ACC112 (cell line): ENCODE results near the gene WNT1.

Experiments
- H2AFZ ChIP-seq: fragments of 200-600 bp; sonication (generic); one replicate; pipeline ENCODE4 v1.6.0; 2017; ENCODE audit warnings: antibody characterized with exemption, low read length; ENCODE audit not compliant: unreplicated experiment
- H3K27ac ChIP-seq: fragments of 200-600 bp; sonication (generic); 2 replicates; pipeline ENCODE4 v1.5.1; 2014; ENCODE audit warnings: low read depth, mild to moderate bottlenecking, antibody characterized with exemption, low read length, moderate library complexity
- H3K27me3 ChIP-seq: fragments of 200-600 bp; sonication (generic); 2 replicates; pipeline ENCODE4 v1.6.1; 2014; ENCODE audit warnings: mild to moderate bottlenecking, antibody characterized with exemption, low read length, moderate library complexity, mixed read lengths; ENCODE audit not compliant: insufficient read depth
- H3K36me3 ChIP-seq: fragments of 200-600 bp; sonication (generic); 2 replicates; pipeline ENCODE4 v1.6.1; 2016; ENCODE audit warnings: mild to moderate bottlenecking, antibody characterized with exemption, low read length, moderate library complexity, mixed read lengths; ENCODE audit not compliant: insufficient read depth
- H3K4me1 ChIP-seq: fragments of 200-600 bp; sonication (generic); one replicate; pipeline ENCODE4 v1.6.1; 2016; ENCODE audit warnings: low read length, mixed read lengths; ENCODE audit not compliant: insufficient read depth, unreplicated experiment, control insufficient read depth
- H3K4me3 ChIP-seq: fragments of 200-600 bp; sonication (generic); 2 replicates; pipeline ENCODE4 v1.5.1; 2014; ENCODE audit warnings: mild to moderate bottlenecking, low read depth, low read length
- H3K79me2 ChIP-seq: fragments of 200-600 bp; sonication (generic); one replicate; pipeline ENCODE4 v1.6.0; 2016; ENCODE audit warnings: low read length; ENCODE audit not compliant: control insufficient read depth, unreplicated experiment, insufficient read depth

The WNT1 gene

GRCh38 chr12:48961331-48961730 lies 16.8 kb upstream of the WNT1 start:
- H3K4me1 ChIP-seq = no peaks in the 10 kb centered on the region
- peaks cover 4% of the 10 kb centered on the region for H3K79me2 ChIP-seq
- no peak overlapping the region for H3K27ac ChIP-seq
- H2AFZ ChIP-seq = no peak overlapping the region
- no peaks in the 10 kb centered on the region for H3K36me3 ChIP-seq
- 0 out of 2 replicates have a peak, but pooled peaks cover 4% of the 10 kb centered on the region for H3K27me3 ChIP-seq
- no peak overlapping the region for H3K4me3 ChIP-seq

DNA sequence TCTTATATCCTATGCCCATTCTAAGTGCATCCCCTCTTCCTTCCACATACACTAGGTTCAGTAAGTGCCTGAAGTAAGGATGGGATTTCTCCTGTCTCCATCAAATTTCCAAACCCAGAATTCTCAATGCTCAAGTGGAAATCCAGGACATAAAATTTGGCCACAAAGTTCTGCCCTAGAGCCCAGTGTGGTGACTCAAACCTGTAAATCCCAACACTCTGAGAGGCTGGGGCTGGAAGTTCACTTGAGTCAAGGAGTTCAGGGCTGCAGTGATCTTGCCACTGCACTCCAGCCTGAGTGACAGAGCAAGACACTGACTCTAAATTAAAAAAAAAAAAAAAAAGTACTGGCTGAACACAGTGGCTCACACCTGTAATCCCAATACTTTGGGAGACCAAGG lies 16.3 kb upstream of the WNT1 start:
- no peaks in the 10 kb centered on the region for H3K36me3 ChIP-seq
- H3K27me3 ChIP-seq = 0 out of 2 replicates have a peak, but pooled peaks cover 7% of the 10 kb centered on the region
- H3K79me2 ChIP-seq = no peaks in the 10 kb centered on the region
- no peaks in the 10 kb centered on the region for H3K4me1 ChIP-seq
- no peak overlapping the region for H2AFZ ChIP-seq
- no peak overlapping the region for H3K27ac ChIP-seq
- H3K4me3 ChIP-seq = no peak overlapping the region

DNA sequence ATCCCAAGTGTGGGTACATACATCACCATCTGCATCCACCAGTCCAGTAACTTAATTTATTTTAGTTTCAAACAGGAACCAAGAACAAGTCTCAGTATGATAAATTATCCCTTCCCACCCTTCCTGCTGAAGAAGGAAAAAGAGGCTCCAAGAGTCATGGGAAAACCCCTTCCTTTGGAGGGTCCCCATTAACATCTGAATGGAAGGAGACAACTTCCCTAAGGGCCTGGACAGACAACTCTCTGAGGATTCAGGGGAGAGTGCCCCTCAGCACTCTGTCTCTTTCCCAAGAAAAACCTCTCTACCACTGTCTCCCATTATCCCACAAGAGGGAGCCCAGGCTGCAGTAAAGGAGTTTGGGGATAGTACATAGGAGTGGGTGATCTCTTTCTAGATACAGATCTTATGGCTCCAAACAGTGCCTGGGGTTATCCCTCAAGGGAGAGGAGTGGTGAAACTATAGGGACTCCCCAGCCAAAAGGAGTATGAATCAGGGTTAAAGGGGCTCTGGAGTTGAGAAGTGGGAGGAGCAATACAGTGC lies 12.8 kb upstream of the WNT1 start:
- peaks cover 19% of the 10 kb centered on the region for H3K27me3 ChIP-seq
- H3K27ac ChIP-seq = no peak overlapping the region
- no peaks in the 10 kb centered on the region for H3K79me2 ChIP-seq
- H2AFZ ChIP-seq = no peak overlapping the region
- H3K4me3 ChIP-seq = no peak overlapping the region
- H3K4me1 ChIP-seq = peaks cover 3% of the 10 kb centered on the region
- no peaks in the 10 kb centered on the region for H3K36me3 ChIP-seq

- Histone ChIP-seq H3K4me1 (peaks cover 3% of the 10 kb centered on the region), H3K27me3 (peaks cover 28% of the 10 kb centered on the region), H2AFZ (no peak overlapping the region)
Observed at GRCh38 chr12:48966177-48966895, 11.8 kb upstream of the WNT1 start.

DNA sequence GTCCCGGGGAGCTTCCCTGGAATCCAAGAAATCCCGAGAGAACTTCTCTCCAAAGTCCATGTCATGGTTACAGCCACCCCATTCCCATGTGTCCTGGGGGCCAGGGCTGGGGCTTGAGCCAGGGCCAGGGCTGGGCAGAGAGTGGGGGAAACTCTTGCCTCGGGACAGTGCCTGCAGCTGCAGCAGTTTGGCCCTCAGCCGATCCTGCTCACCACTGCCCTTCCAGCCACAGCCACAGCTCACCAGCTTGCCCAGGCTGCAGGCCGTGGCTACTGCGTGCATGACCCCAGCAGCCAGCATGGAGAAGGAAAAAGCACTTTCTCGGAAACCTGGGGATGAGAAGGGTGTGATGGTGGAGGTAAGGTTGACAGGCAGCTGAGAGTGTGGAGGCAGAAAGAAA lies 10.1 kb upstream of the WNT1 start:
- no peak overlapping the region for H2AFZ ChIP-seq
- H3K27me3 ChIP-seq = peaks cover 45% of the 10 kb centered on the region
- H3K79me2 ChIP-seq = no peaks in the 10 kb centered on the region
- H3K4me1 ChIP-seq = peaks cover 3% of the 10 kb centered on the region
- no peak overlapping the region for H3K4me3 ChIP-seq
- no peaks in the 10 kb centered on the region for H3K36me3 ChIP-seq
- H3K27ac ChIP-seq = no peak overlapping the region

More at GRCh38 chr12:48966177-48966895, 11.8 kb upstream of the WNT1 start:
- Histone ChIP-seq H3K36me3 (no peaks in the 10 kb centered on the region), H3K79me2 (no peaks in the 10 kb centered on the region), H3K27ac (no peak overlapping the region), H3K4me3 (no peak overlapping the region)

DNA sequence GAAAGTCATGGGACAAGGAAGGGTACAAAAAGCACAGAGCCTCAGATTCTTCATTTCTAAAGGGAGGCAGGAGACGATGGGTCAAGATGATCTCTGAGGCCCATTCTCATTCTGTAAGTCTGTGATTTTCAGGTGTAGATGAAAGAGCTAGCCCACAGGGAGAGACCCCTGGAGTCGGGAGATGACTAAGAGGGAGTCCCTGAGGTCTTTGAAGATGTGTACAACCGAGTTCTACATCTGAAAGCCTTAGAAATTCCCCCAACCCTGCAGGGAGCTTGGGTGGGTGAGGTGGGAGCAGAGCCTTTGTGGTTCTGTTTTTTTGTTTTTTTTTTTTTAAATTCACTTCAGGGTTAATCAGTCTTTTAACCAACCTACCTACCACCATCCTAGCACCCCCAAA lies 9.7 kb upstream of the WNT1 start:
- Histone ChIP-seq H3K4me3 (no peak overlapping the region), H3K27ac (no peak overlapping the region), H3K36me3 (no peaks in the 10 kb centered on the region), H3K79me2 (no peaks in the 10 kb centered on the region), H3K4me1 (peaks cover 7% of the 10 kb centered on the region), H2AFZ (no peak overlapping the region), H3K27me3 (peaks cover 50% of the 10 kb centered on the region)

GRCh38 chr12:48969160-48969771 lies 8.9 kb upstream of the WNT1 start:
- H3K4me1 ChIP-seq = peaks cover 11% of the 10 kb centered on the region
- H3K36me3 ChIP-seq = no peaks in the 10 kb centered on the region
- H3K27me3 ChIP-seq = peaks cover 51% of the 10 kb centered on the region
- H3K4me3 ChIP-seq = no peak overlapping the region; the same call in 1 of the 2 replicates
- H2AFZ ChIP-seq = no peak overlapping the region
- H3K79me2 ChIP-seq = no peaks in the 10 kb centered on the region
- H3K27ac ChIP-seq = no peak overlapping the region

DNA sequence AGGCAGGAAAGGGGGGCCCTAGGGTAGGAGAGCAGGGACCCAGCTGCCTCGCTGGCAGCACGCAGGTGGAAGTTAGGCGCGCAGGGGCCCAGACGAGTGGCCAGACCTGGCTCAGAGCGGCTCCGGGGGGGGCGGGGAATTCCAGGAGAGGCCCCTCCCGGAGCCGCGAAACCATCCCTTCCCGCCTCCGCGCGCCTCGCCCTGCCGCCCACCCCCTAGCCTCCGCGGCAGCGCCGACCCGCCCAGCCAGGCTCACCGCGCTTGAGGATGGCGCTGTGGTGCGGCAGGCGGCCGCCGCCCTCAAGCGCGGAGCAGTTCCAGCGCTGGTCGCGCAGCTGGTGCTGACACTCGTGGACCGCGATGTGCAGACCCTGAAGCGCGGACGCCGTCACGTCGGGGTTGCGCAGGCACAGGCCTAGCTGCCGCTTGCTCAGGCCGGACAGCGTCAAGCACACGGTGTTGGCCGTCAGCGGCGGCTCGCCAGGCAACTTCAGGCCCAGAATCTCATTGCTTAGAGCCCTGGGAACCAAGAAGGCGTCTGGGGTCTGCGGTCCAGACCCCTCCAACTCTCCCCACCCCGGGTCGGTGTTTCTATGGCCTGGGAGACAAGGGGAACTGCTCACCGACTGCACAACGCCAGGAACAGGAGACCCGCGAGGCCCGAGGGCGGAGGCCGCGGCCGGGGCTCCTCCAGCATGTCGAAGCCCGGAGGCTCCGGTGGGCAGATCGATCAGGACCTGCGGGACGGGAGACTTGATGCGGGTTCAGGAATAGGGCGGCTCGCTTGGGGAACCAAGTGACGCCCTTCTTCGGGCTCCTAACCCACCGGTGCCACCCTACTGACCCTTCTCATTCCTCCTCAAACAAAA lies 8.1 kb upstream of the WNT1 start:
- no peak overlapping the region for H3K27ac ChIP-seq
- H3K36me3 ChIP-seq = no peaks in the 10 kb centered on the region
- H3K27me3 ChIP-seq = peaks cover 51% of the 10 kb centered on the region
- H3K4me1 ChIP-seq = peaks cover 11% of the 10 kb centered on the region
- no peaks in the 10 kb centered on the region for H3K79me2 ChIP-seq
- H2AFZ ChIP-seq = no peak overlapping the region
- peak overlapping the region; percentile 38; the same call in 1 of the 2 replicates for H3K4me3 ChIP-seq

- H3K4me3 ChIP-seq = peak overlapping the region; percentile 41
- H3K27ac ChIP-seq = no peak overlapping the region
- no peaks in the 10 kb centered on the region for H3K36me3 ChIP-seq
- no peaks in the 10 kb centered on the region for H3K79me2 ChIP-seq
- no peak overlapping the region for H2AFZ ChIP-seq
- peaks cover 11% of the 10 kb centered on the region for H3K4me1 ChIP-seq
- H3K27me3 ChIP-seq = peaks cover 51% of the 10 kb centered on the region
Observed at GRCh38 chr12:48970702-48971334, 7.3 kb upstream of the WNT1 start.
